ENCODE data around the gene GATAD2A. TPM values are rescaled to one million over a fixed set of nuclear protein-coding genes. Genes with fewer than 3 reads are reported as not detected.

The GATAD2A gene
- total RNA-seq, 2 experiments from 2014 or later: 123 to 139 TPM

GRCh38 chr19:19543101-19543500, 137.6 kb downstream of the GATAD2A start:
- intact Hi-C loops (cut with DNase I, micrococcal nuclease): no loop called here
- Mint-ChIP-seq H3K9me3 (ENCODE audit: low read depth) (no peaks in the 10 kb centered on the region), H3K4me3 (no peak overlapping the region), H3K27me3 (peaks cover 7% of the 10 kb centered on the region), H3K4me1 (peaks cover 22% of the 10 kb centered on the region), H3K36me3 (ENCODE audit: low read depth) (peaks cover 3% of the 10 kb centered on the region), H3K27ac (no peak overlapping the region)
- ChIA-PET CTCF (interaction anchor here (0.6 to 2.0 kb wide), 2 partner anchors 12 to 27 kb away, joined by 4 read pairs; no protein-coding TSS in a partner anchor), POLR2A (interaction anchor here (0.6 kb wide), 1 partner anchor 321 kb away, joined by 11 read pairs; no protein-coding TSS in a partner anchor)
- ATAC-seq: no peak
- DNase-seq: no peak

- H3K27me3 Mint-ChIP-seq: peaks cover 5% of the 10 kb centered on the region
- H3K9me3 Mint-ChIP-seq (ENCODE audit: low read depth): no peaks in the 10 kb centered on the region
- ChIA-PET POLR2A (interaction anchor here (0.6 kb wide), 1 partner anchor 321 kb away, joined by 11 read pairs; no protein-coding TSS in a partner anchor), CTCF (interaction anchor here (0.6 to 2.0 kb wide), 2 partner anchors 12 to 28 kb away, joined by 4 read pairs; no protein-coding TSS in a partner anchor)
- H3K36me3 Mint-ChIP-seq (ENCODE audit: low read depth): peaks cover 3% of the 10 kb centered on the region
- intact Hi-C loops (cut with DNase I, micrococcal nuclease): no loop called here
- no peak overlapping the region for H3K4me3 Mint-ChIP-seq
- ATAC-seq: no peak
- H3K27ac Mint-ChIP-seq: no peak overlapping the region
- peaks cover 20% of the 10 kb centered on the region for H3K4me1 Mint-ChIP-seq
- DNase-seq: no peak
These were observed 138.2 kb downstream of the GATAD2A start for GRCh38 chr19:19543640-19544039.

- intact Hi-C loops (cut with DNase I, micrococcal nuclease): no loop called here
- Mint-ChIP-seq H3K4me1 (peaks cover 13% of the 10 kb centered on the region), H3K27me3 (peaks cover 2% of the 10 kb centered on the region), H3K4me3 (no peak overlapping the region), H3K27ac (no peak overlapping the region), H3K36me3 (ENCODE audit: low read depth) (no peaks in the 10 kb centered on the region), H3K9me3 (ENCODE audit: low read depth) (no peaks in the 10 kb centered on the region)
- ATAC-seq: no peak
- DNase-seq: no peak
- ChIA-PET CTCF (interaction anchor here (2.0 kb wide), 1 partner anchor 11 kb away, joined by 4 read pairs; no protein-coding TSS in a partner anchor), POLR2A (no interaction called here)
These were observed 138.9 kb downstream of the GATAD2A start for GRCh38 chr19:19544257-19544953.

- DNase-seq: no peak
- ChIA-PET CTCF (no interaction called here), POLR2A (no interaction called here)
- intact Hi-C loops (cut with DNase I, micrococcal nuclease): no loop called here
- Mint-ChIP-seq H3K36me3 (ENCODE audit: low read depth) (no peaks in the 10 kb centered on the region), H3K4me3 (no peak overlapping the region), H3K4me1 (peaks cover 12% of the 10 kb centered on the region), H3K27ac (no peak overlapping the region), H3K9me3 (ENCODE audit: low read depth) (no peaks in the 10 kb centered on the region), H3K27me3 (peaks cover 2% of the 10 kb centered on the region)
- no peak for ATAC-seq
These were observed 139.6 kb downstream of the GATAD2A start for GRCh38 chr19:19544954-19545591.

- intact Hi-C loops (cut with DNase I, micrococcal nuclease): no loop called here
- ChIA-PET CTCF (no interaction called here), POLR2A (no interaction called here)
- Mint-ChIP-seq H3K27ac (no peak overlapping the region), H3K4me3 (no peak overlapping the region), H3K9me3 (ENCODE audit: low read depth) (no peaks in the 10 kb centered on the region), H3K27me3 (peaks cover 2% of the 10 kb centered on the region), H3K36me3 (ENCODE audit: low read depth) (no peaks in the 10 kb centered on the region), H3K4me1 (peaks cover 8% of the 10 kb centered on the region)
- ATAC-seq (no peak), DNase-seq (no peak)
These were observed 140.2 kb downstream of the GATAD2A start for GRCh38 chr19:19545707-19546106.

GRCh38 chr19:19546751-19547162, 141.3 kb downstream of the GATAD2A start:
- H3K27ac Mint-ChIP-seq: no peak overlapping the region
- no peak overlapping the region for H3K4me3 Mint-ChIP-seq
- no peak for ATAC-seq
- H3K36me3 Mint-ChIP-seq (ENCODE audit: low read depth): no peaks in the 10 kb centered on the region
- H3K4me1 Mint-ChIP-seq: peaks cover 3% of the 10 kb centered on the region
- ChIA-PET POLR2A (no interaction called here), CTCF (interaction anchor here (0.8 kb wide), 1 partner anchor 106 kb away, joined by 5 read pairs; no protein-coding TSS in a partner anchor)
- peaks cover 2% of the 10 kb centered on the region for H3K9me3 Mint-ChIP-seq (ENCODE audit: low read depth)
- intact Hi-C loops (cut with DNase I, micrococcal nuclease): no loop called here
- peaks cover 2% of the 10 kb centered on the region for H3K27me3 Mint-ChIP-seq
- DNase-seq: no peak

GRCh38 chr19:19547674-19548336, 142.3 kb downstream of the GATAD2A start:
- no peak overlapping the region for H3K4me3 Mint-ChIP-seq
- ChIA-PET POLR2A (no interaction called here), CTCF (interaction anchor here (0.7 to 1.2 kb wide), 4 partner anchors 15 to 105 kb away, joined by 3 to 5 read pairs (median 4); no protein-coding TSS in a partner anchor)
- no peaks in the 10 kb centered on the region for H3K27me3 Mint-ChIP-seq
- DNase-seq (no peak), ATAC-seq (no peak)
- H3K27ac Mint-ChIP-seq: no peak overlapping the region
- H3K4me1 Mint-ChIP-seq: no peaks in the 10 kb centered on the region
- intact Hi-C loops (cut with DNase I, micrococcal nuclease): no loop called here
- no peaks in the 10 kb centered on the region for H3K36me3 Mint-ChIP-seq (ENCODE audit: low read depth)
- peaks cover 2% of the 10 kb centered on the region for H3K9me3 Mint-ChIP-seq (ENCODE audit: low read depth)

- DNase-seq: no peak
- Mint-ChIP-seq H3K27me3 (no peaks in the 10 kb centered on the region), H3K36me3 (ENCODE audit: low read depth) (no peaks in the 10 kb centered on the region), H3K9me3 (ENCODE audit: low read depth) (peaks cover 2% of the 10 kb centered on the region), H3K4me1 (no peaks in the 10 kb centered on the region), H3K4me3 (no peak overlapping the region), H3K27ac (no peak overlapping the region)
- ChIA-PET POLR2A (interaction anchor here (0.6 kb wide), 1 partner anchor 54 kb away, joined by 3 read pairs; no protein-coding TSS in a partner anchor), CTCF (no interaction called here)
- no peak for ATAC-seq
- intact Hi-C loops (cut with DNase I, micrococcal nuclease): no loop called here
These were observed 143.7 kb downstream of the GATAD2A start for GRCh38 chr19:19548915-19549759.

GRCh38 chr19:19549804-19550464, 144.5 kb downstream of the GATAD2A start:
- H3K36me3 Mint-ChIP-seq (ENCODE audit: low read depth): no peaks in the 10 kb centered on the region
- no peak for DNase-seq
- peaks cover 2% of the 10 kb centered on the region for H3K9me3 Mint-ChIP-seq (ENCODE audit: low read depth)
- intact Hi-C loops (cut with DNase I, micrococcal nuclease): no loop called here
- H3K27ac Mint-ChIP-seq: no peak overlapping the region
- ChIA-PET CTCF (no interaction called here), POLR2A (no interaction called here)
- no peak overlapping the region for H3K4me3 Mint-ChIP-seq
- ATAC-seq: no peak
- peaks cover 3% of the 10 kb centered on the region for H3K4me1 Mint-ChIP-seq
- no peaks in the 10 kb centered on the region for H3K27me3 Mint-ChIP-seq

- ChIA-PET POLR2A (no interaction called here), CTCF (interaction anchor here (0.7 to 1.0 kb wide), 4 partner anchors 9 to 57 kb away, joined by 3 to 4 read pairs (median 3); no protein-coding TSS in a partner anchor)
- no peak overlapping the region for H3K4me3 Mint-ChIP-seq
- peaks cover 3% of the 10 kb centered on the region for H3K4me1 Mint-ChIP-seq
- H3K9me3 Mint-ChIP-seq (ENCODE audit: low read depth): peaks cover 2% of the 10 kb centered on the region
- DNase-seq (no peak), ATAC-seq (no peak)
- H3K36me3 Mint-ChIP-seq (ENCODE audit: low read depth): no peaks in the 10 kb centered on the region
- H3K27ac Mint-ChIP-seq: no peak overlapping the region
- H3K27me3 Mint-ChIP-seq: no peaks in the 10 kb centered on the region
- intact Hi-C loops (cut with DNase I, micrococcal nuclease): no loop called here
These were observed 145.0 kb downstream of the GATAD2A start for GRCh38 chr19:19550485-19550929.

Measured in activated CD4-positive, alpha-beta T cell treated with anti-CD3 and anti-CD28 coated beads for 36 hours (primary cell).